ENCODE results near the gene MXD1.

Gene MXD1

GRCh38 chr2:69934614-69934908, 19.7 kb downstream of the MXD1 start (continued):
- TF ChIP-seq, protein P1, sequence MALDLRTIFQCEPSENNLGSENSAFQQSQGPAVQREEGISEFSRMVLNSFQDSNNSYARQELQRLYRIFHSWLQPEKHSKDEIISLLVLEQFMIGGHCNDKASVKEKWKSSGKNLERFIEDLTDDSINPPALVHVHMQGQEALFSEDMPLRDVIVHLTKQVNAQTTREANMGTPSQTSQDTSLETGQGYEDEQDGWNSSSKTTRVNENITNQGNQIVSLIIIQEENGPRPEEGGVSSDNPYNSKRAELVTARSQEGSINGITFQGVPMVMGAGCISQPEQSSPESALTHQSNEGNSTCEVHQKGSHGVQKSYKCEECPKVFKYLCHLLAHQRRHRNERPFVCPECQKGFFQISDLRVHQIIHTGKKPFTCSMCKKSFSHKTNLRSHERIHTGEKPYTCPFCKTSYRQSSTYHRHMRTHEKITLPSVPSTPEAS (tag by site-specific recombination; IDR thresholded peaks at IDR 0.05) = no peak
- no peak for TF ChIP-seq ZBTB48 (tag by site-specific recombination; IDR thresholded peaks at IDR 0.05)
- TF ChIP-seq, protein P2, sequence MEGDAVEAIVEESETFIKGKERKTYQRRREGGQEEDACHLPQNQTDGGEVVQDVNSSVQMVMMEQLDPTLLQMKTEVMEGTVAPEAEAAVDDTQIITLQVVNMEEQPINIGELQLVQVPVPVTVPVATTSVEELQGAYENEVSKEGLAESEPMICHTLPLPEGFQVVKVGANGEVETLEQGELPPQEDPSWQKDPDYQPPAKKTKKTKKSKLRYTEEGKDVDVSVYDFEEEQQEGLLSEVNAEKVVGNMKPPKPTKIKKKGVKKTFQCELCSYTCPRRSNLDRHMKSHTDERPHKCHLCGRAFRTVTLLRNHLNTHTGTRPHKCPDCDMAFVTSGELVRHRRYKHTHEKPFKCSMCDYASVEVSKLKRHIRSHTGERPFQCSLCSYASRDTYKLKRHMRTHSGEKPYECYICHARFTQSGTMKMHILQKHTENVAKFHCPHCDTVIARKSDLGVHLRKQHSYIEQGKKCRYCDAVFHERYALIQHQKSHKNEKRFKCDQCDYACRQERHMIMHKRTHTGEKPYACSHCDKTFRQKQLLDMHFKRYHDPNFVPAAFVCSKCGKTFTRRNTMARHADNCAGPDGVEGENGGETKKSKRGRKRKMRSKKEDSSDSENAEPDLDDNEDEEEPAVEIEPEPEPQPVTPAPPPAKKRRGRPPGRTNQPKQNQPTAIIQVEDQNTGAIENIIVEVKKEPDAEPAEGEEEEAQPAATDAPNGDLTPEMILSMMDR (tag by site-specific recombination; IDR thresholded peaks at IDR 0.05) = no peak
- no peak for TF ChIP-seq KLF17 (tag by site-specific recombination; IDR thresholded peaks at IDR 0.05)
- TF ChIP-seq, protein P3, sequence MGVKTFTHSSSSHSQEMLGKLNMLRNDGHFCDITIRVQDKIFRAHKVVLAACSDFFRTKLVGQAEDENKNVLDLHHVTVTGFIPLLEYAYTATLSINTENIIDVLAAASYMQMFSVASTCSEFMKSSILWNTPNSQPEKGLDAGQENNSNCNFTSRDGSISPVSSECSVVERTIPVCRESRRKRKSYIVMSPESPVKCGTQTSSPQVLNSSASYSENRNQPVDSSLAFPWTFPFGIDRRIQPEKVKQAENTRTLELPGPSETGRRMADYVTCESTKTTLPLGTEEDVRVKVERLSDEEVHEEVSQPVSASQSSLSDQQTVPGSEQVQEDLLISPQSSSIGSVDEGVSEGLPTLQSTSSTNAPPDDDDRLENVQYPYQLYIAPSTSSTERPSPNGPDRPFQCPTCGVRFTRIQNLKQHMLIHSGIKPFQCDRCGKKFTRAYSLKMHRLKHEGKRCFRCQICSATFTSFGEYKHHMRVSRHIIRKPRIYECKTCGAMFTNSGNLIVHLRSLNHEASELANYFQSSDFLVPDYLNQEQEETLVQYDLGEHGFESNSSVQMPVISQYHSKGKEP (tag by site-specific recombination; IDR thresholded peaks at IDR 0.05) = no peak
- no peak for TF ChIP-seq YY2 (tag by site-specific recombination; IDR thresholded peaks at IDR 0.05)
- no peak for TF ChIP-seq ZNF530 (tag by site-specific recombination; IDR thresholded peaks at IDR 0.05; ENCODE audit: low read depth)
- TF ChIP-seq ZNF335 (tag by site-specific recombination; conservative IDR thresholded peaks at IDR 0.05) = no peak
- no peak for TF ChIP-seq ZNF654 (tag by site-specific recombination; IDR thresholded peaks at IDR 0.05; ENCODE audit: low read depth)
- TF ChIP-seq YY1 (tag by site-specific recombination; IDR thresholded peaks at IDR 0.05) = no peak
- no peak for TF ChIP-seq ZNF146 (tag by site-specific recombination; IDR thresholded peaks at IDR 0.05)
- TF ChIP-seq PRDM2 (tag by site-specific recombination; IDR thresholded peaks at IDR 0.05; ENCODE audit: borderline replicate concordance) = no peak

DNA sequence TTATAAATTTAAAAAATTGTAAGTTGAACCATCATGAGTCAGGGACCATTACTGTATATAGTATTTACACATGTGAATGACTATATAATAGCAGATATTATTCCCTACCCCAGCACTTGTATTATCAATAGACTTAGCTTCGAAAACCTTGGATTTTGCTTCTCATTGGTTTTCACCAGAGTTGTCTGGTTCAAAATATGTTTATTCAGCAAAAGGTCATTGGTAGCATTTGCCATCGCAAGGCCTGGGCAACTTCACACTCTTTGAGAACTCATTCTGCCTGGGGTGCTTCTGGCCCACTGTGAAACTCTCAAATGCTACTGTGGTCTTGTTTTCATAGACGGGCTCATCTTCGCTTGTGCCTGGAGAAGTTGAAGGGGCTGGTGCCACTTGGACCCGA, 20.1 kb downstream of the MXD1 start:
- peaks cover 6 to 41% of the 10 kb centered on the region in 2 experiments for H3K36me3 ChIP-seq (ENCODE audit: control insufficient read depth in 2 of 2, insufficient read depth in 1 of 2, low read length in 2 of 2)
- POLR2A ChIA-PET = no interaction called here
- H3K4me1 ChIP-seq (ENCODE audit: control insufficient read depth, insufficient read depth, low read length) = no peaks in the 10 kb centered on the region; the same call in 1 of the 2 replicates
- no peak overlapping the region for H3K27ac ChIP-seq (ENCODE audit: extremely low read depth, low read depth, low read length)
- CTCF ChIA-PET = no interaction called here
- no peak overlapping the region for H3K4me3 ChIP-seq (ENCODE audit: low read depth, low read length)
- no peaks in the 10 kb centered on the region for H3K9me3 ChIP-seq (ENCODE audit: control insufficient read depth, insufficient read depth, low read depth, low read length)
- TF ChIP-seq AEBP2 (tag by site-specific recombination; IDR thresholded peaks at IDR 0.05; ENCODE audit: borderline replicate concordance) (no peak), ZNF776 (tag by site-specific recombination; IDR thresholded peaks at IDR 0.05; ENCODE audit: borderline replicate concordance) (no peak), ZNF23 (tag by site-specific recombination; IDR thresholded peaks at IDR 0.05; ENCODE audit: borderline replicate concordance) (no peak), KLF16 (tag by site-specific recombination; IDR thresholded peaks at IDR 0.05) (no peak), ZXDB (tag by site-specific recombination; IDR thresholded peaks at IDR 0.05) (no peak), SP3 (tag by site-specific recombination; IDR thresholded peaks at IDR 0.05) (no peak), BCL11A (tag by site-specific recombination; IDR thresholded peaks at IDR 0.05; ENCODE audit: low read depth) (no peak)
- TF ChIP-seq, protein P4, sequence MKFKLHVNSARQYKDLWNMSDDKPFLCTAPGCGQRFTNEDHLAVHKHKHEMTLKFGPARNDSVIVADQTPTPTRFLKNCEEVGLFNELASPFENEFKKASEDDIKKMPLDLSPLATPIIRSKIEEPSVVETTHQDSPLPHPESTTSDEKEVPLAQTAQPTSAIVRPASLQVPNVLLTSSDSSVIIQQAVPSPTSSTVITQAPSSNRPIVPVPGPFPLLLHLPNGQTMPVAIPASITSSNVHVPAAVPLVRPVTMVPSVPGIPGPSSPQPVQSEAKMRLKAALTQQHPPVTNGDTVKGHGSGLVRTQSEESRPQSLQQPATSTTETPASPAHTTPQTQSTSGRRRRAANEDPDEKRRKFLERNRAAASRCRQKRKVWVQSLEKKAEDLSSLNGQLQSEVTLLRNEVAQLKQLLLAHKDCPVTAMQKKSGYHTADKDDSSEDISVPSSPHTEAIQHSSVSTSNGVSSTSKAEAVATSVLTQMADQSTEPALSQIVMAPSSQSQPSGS (tag by site-specific recombination; IDR thresholded peaks at IDR 0.05; ENCODE audit: low read depth) = no peak
- TF ChIP-seq, protein P5, sequence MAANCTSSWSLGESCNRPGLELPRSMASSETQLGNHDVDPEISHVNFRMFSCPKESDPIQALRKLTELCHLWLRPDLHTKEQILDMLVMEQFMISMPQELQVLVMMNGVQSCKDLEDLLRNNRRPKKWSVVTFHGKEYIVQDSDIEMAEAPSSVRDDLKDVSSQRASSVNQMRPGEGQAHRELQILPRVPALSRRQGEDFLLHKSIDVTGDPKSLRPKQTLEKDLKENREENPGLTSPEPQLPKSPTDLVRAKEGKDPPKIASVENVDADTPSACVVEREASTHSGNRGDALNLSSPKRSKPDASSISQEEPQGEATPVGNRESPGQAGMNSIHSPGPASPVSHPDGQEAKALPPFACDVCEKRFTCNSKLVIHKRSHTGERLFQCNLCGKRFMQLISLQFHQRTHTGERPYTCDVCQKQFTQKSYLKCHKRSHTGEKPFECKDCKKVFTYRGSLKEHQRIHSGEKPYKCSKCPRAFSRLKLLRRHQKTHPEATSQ (tag by site-specific recombination; IDR thresholded peaks at IDR 0.05) = no peak
